Measurements from ENCODE around the gene MAPKAPK2.

DNA sequence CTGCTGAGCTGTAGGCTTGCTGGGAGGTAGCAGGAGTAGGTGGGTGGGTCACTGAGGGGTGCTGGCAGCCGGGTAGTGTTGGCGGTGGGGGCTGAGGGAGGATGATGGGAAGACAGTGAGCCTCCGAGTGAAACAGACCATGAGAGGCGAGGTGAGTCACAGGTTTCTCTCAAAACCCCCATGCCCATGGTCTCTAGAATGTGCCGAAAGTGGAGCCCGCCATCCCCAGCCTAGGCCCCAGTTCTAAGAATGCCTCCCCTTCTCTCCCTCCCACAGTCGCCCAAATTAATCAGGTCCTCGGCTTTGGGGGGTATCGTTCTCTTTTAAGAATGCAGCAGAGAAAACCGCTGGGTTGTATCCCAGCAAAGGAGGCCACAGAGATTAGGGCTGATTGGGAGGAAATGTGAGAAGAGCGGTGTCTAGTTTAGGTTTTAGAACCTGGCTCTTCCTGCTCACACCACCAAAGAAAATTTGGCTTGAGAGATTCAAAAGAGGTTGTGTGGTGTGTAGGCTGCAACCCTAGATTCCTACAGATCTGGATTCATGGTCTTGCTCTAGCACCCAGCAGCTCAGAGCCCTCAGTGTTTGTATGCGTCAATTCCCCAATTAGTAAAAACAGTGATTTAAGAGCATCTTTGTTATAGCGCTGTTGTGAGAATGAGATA is 58.1 kb downstream of the MAPKAPK2 start:
- TF ChIP-seq GATA2 (CRISPR knock-in tag; IDR thresholded peaks at IDR 0.05) (no peak), RAD21 (IDR thresholded peaks at IDR 0.05; ENCODE audit: low read length) (no peak), JUND (IDR thresholded peaks at IDR 0.05) (no peak), NFIC (IDR thresholded peaks at IDR 0.05; ENCODE audit: borderline replicate concordance) (no peak), GABPA (IDR thresholded peaks at IDR 0.05; ENCODE audit: low read depth) (no peak), TCF12 (IDR thresholded peaks at IDR 0.05) (no peak), RCOR1 (IDR thresholded peaks at IDR 0.05; ENCODE audit: low read length) (no peak), TAF1 (IDR thresholded peaks at IDR 0.05; ENCODE audit: borderline replicate concordance, low read depth, low read length) (no peak), EP300 (IDR thresholded peaks at IDR 0.05; ENCODE audit: borderline replicate concordance in 1 of 2, low read depth in 1 of 2, low read length in 1 of 2) (no peak), RFX5 (IDR thresholded peaks at IDR 0.05; ENCODE audit: low read length) (no peak), SMC3 (IDR thresholded peaks at IDR 0.05; ENCODE audit: low read depth, low read length) (no peak), TEAD4 (IDR thresholded peaks at IDR 0.05; ENCODE audit: borderline replicate concordance, insufficient read depth) (no peak)
- TF ChIP-seq, protein P1, sequence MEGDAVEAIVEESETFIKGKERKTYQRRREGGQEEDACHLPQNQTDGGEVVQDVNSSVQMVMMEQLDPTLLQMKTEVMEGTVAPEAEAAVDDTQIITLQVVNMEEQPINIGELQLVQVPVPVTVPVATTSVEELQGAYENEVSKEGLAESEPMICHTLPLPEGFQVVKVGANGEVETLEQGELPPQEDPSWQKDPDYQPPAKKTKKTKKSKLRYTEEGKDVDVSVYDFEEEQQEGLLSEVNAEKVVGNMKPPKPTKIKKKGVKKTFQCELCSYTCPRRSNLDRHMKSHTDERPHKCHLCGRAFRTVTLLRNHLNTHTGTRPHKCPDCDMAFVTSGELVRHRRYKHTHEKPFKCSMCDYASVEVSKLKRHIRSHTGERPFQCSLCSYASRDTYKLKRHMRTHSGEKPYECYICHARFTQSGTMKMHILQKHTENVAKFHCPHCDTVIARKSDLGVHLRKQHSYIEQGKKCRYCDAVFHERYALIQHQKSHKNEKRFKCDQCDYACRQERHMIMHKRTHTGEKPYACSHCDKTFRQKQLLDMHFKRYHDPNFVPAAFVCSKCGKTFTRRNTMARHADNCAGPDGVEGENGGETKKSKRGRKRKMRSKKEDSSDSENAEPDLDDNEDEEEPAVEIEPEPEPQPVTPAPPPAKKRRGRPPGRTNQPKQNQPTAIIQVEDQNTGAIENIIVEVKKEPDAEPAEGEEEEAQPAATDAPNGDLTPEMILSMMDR (IDR thresholded peaks at IDR 0.05): no peak
- TF ChIP-seq, protein P2, sequence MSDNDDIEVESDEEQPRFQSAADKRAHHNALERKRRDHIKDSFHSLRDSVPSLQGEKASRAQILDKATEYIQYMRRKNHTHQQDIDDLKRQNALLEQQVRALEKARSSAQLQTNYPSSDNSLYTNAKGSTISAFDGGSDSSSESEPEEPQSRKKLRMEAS (IDR thresholded peaks at IDR 0.05; ENCODE audit: low read depth): no peak

Data from SK-N-SH (cell line).